Measurements from ENCODE around the gene ZFYVE21. TPM values are rescaled to one million over a fixed set of nuclear protein-coding genes. Genes with fewer than 3 reads are reported as not detected.

The ZFYVE21 gene
- total RNA-seq, 1 donor from 2014 or later, result 53.1 TPM

- intact Hi-C loops (cut with micrococcal nuclease), result no loop called here
- peak; percentile 28 for DNase-seq
- ATAC-seq, result no peak
Observed at GRCh38 chr14:103702497-103703432, 12.8 kb upstream of the ZFYVE21 start.

- intact Hi-C loops (cut with micrococcal nuclease), result no loop called here
- DNase-seq (peak; percentile 32), ATAC-seq (no peak)
Observed at GRCh38 chr14:103703433-103704385, 11.9 kb upstream of the ZFYVE21 start.

GRCh38 chr14:103704708-103705107 lies 10.9 kb upstream of the ZFYVE21 start:
- ATAC-seq, result no peak

GRCh38 chr14:103705118-103705503 lies 10.5 kb upstream of the ZFYVE21 start:
- DNase-seq (peak; percentile 70), ATAC-seq (peak; percentile 39)

More at GRCh38 chr14:103704708-103705107, 10.9 kb upstream of the ZFYVE21 start:
- intact Hi-C loops (cut with micrococcal nuclease), result no loop called here
- DNase-seq, result peak; percentile 10

GRCh38 chr14:103705504-103706284 lies 9.9 kb upstream of the ZFYVE21 start:
- ATAC-seq, result peak; percentile 6
- DNase-seq, result no peak
- intact Hi-C loops (cut with micrococcal nuclease), result no loop called here

More at GRCh38 chr14:103705118-103705503, 10.5 kb upstream of the ZFYVE21 start:
- intact Hi-C loops (cut with micrococcal nuclease), result no loop called here

- intact Hi-C loops (cut with micrococcal nuclease), result no loop called here
- DNase-seq (no peak), ATAC-seq (no peak)
Observed at GRCh38 chr14:103706551-103707328, 8.9 kb upstream of the ZFYVE21 start.

GRCh38 chr14:103707329-103708263 lies 8.0 kb upstream of the ZFYVE21 start:
- intact Hi-C loops (cut with micrococcal nuclease), result no loop called here
- ATAC-seq (no peak), DNase-seq (no peak)

GRCh38 chr14:103708750-103709187 lies 6.8 kb upstream of the ZFYVE21 start:
- DNase-seq, result peak; percentile 76

GRCh38 chr14:103709814-103710213 lies 5.8 kb upstream of the ZFYVE21 start:
- ATAC-seq, result no peak
- peak; percentile 28 for DNase-seq
- intact Hi-C loops (cut with micrococcal nuclease), result no loop called here

More at GRCh38 chr14:103708750-103709187, 6.8 kb upstream of the ZFYVE21 start:
- intact Hi-C loops (cut with micrococcal nuclease), result no loop called here
- peak; percentile 42 for ATAC-seq

GRCh38 chr14:103710771-103711377 lies 4.7 kb upstream of the ZFYVE21 start:
- intact Hi-C loops (cut with micrococcal nuclease), result no loop called here
- ATAC-seq, result no peak
- DNase-seq, result peak; percentile 8

- peak; percentile 75 for DNase-seq
- ATAC-seq, result peak; percentile 11
- intact Hi-C loops (cut with micrococcal nuclease), result no loop called here
Observed at GRCh38 chr14:103711516-103712431, 3.8 kb upstream of the ZFYVE21 start.

- ATAC-seq (no peak), DNase-seq (no peak)
- intact Hi-C loops (cut with micrococcal nuclease), result no loop called here
Observed at GRCh38 chr14:103712633-103713247, 2.9 kb upstream of the ZFYVE21 start.

GRCh38 chr14:103713304-103714062 lies 2.1 kb upstream of the ZFYVE21 start:
- ATAC-seq, result no peak
- DNase-seq, result no peak
- intact Hi-C loops (cut with micrococcal nuclease), result no loop called here

- intact Hi-C loops (cut with micrococcal nuclease), result no loop called here
- DNase-seq, result no peak
Observed at GRCh38 chr14:103714063-103714724, 1.4 kb upstream of the ZFYVE21 start.

More at GRCh38 chr14:103714063-103714724, 1.4 kb upstream of the ZFYVE21 start:
- no peak for ATAC-seq

All from left ventricle myocardium superior (tissue), 1 donor.